GM23338 (cell line): ENCODE measurements around the gene TMEM229A. TPM values are rescaled to one million over a fixed set of nuclear protein-coding genes. Genes with fewer than 3 reads are reported as not detected.
"Not testable (repeated sequence)": the region's sequence is repeated elsewhere in the genome, so short reads cannot be mapped to it uniquely, and the experiment has no call there.

Source experiments
- ATAC-seq: fragments of 200-7000 bp; cut with Tn5 transposase; 3 replicates; pipeline ENCODE4 v1.9.1; 2020
- DNase-seq: peaks from one replicate; pipeline ENCODE4 v3.0.0-alpha.2; 2015; ENCODE audit warnings: low spot score
- H2AFZ ChIP-seq: fragments of 200-600 bp; sonication (generic); 2 replicates; pipeline ENCODE4 v1.8.0; 2016; ENCODE audit warnings: antibody characterized with exemption, mild to moderate bottlenecking, moderate library complexity
- H3F3A ChIP-seq: fragments of 200-600 bp; sonication (generic); replicated peaks from 2 replicates; pipeline ENCODE4 v1.8.0; 2017; ENCODE audit warnings: antibody characterized with exemption, mixed run types, low read depth
- H3K27ac ChIP-seq: fragments of 200-600 bp; sonication (generic); 2 replicates; pipeline ENCODE4 v1.6.1; 2016; ENCODE audit warnings: low read depth
- H3K27me3 ChIP-seq: fragments of 200-600 bp; sonication (generic); 2 replicates; pipeline ENCODE4 v1.8.0; 2016; ENCODE audit warnings: mild to moderate bottlenecking, mixed run types, moderate library complexity; ENCODE audit not compliant: insufficient read depth
- H3K36me3 ChIP-seq: fragments of 200-600 bp; sonication (generic); 2 replicates; pipeline ENCODE4 v1.8.0; 2016; ENCODE audit warnings: mild to moderate bottlenecking; ENCODE audit not compliant: insufficient read depth
- H3K4me1 ChIP-seq: fragments of 200-600 bp; sonication (generic); 2 replicates; pipeline ENCODE4 v1.8.0; 2016; ENCODE audit warnings: mild to moderate bottlenecking, moderate library complexity; ENCODE audit not compliant: insufficient read depth
- H3K4me2 ChIP-seq: fragments of 200-600 bp; sonication (generic); 2 replicates; pipeline ENCODE4 v1.7.1; 2017; ENCODE audit warnings: mixed run types
- H3K4me3 ChIP-seq: fragments of 200-600 bp; sonication (generic); 2 replicates; pipeline ENCODE4 v1.6.1; 2016; ENCODE audit warnings: mixed run types
- H3K79me2 ChIP-seq: fragments of 200-600 bp; sonication (generic); replicated peaks from 2 replicates; pipeline ENCODE4 v1.8.0; 2017; ENCODE audit warnings: mild to moderate bottlenecking; ENCODE audit not compliant: insufficient read depth
- H3K9me2 ChIP-seq: fragments of 200-600 bp; sonication (generic); 2 replicates; pipeline ENCODE4 v1.8.0; 2017; ENCODE audit not compliant: insufficient read depth
- H4K20me1 ChIP-seq: fragments of 200-600 bp; sonication (generic); replicated peaks from 2 replicates; pipeline ENCODE4 v1.8.0; 2017; ENCODE audit warnings: mild to moderate bottlenecking; ENCODE audit not compliant: insufficient read depth
- H3K27ac Mint-ChIP-seq: 2 replicates; pipeline ENCODE4 v1.8.0; 2020; ENCODE audit warnings: inconsistent platforms, mild to moderate bottlenecking, moderate library complexity, mixed read lengths
- H3K27me3 Mint-ChIP-seq: 3 replicates; pipeline ENCODE4 v1.8.0; 2022; ENCODE audit warnings: low read depth, mild to moderate bottlenecking, moderate library complexity, mixed read lengths, inconsistent platforms; ENCODE audit not compliant: insufficient read depth, poor library complexity
- H3K36me3 Mint-ChIP-seq: 3 replicates; pipeline ENCODE4 v1.8.0; 2021; ENCODE audit warnings: low read depth, mild to moderate bottlenecking, inconsistent platforms, moderate library complexity, mixed read lengths
- H3K4me1 Mint-ChIP-seq: 3 replicates; pipeline ENCODE4 v1.8.0; 2020; ENCODE audit warnings: mild to moderate bottlenecking, inconsistent platforms, mixed read lengths
- H3K4me3 Mint-ChIP-seq: 3 replicates; pipeline ENCODE4 v1.8.0; 2021; ENCODE audit warnings: moderate library complexity, mild to moderate bottlenecking, inconsistent platforms, mixed read lengths
- H3K9me3 Mint-ChIP-seq: 3 replicates; pipeline ENCODE4 v1.8.0; 2020; ENCODE audit warnings: moderate library complexity, mild to moderate bottlenecking, inconsistent platforms, mixed read lengths
- EZH2 ChIP-seq: fragments of 200-600 bp; sonication (generic); IDR thresholded peaks from one replicate; pipeline ENCODE4 v1.8.0; 2017; ENCODE audit warnings: antibody characterized with exemption, mild to moderate bottlenecking, low read depth; ENCODE audit not compliant: unreplicated experiment
- EZH2phosphoT487 ChIP-seq: fragments of 200-600 bp; sonication (generic); IDR thresholded peaks from one replicate; pipeline ENCODE4 v1.8.1; 2018; ENCODE audit warnings: antibody characterized with exemption; ENCODE audit not compliant: unreplicated experiment
- JUNB ChIP-seq: IDR thresholded peaks from one replicate; pipeline ENCODE4 v1.6.1; 2016; ENCODE audit warnings: antibody characterized with exemption; ENCODE audit not compliant: unreplicated experiment
- NANOG ChIP-seq: IDR thresholded peaks from 2 replicates; pipeline ENCODE4 v1.6.1; 2016; ENCODE audit warnings: antibody characterized with exemption, borderline replicate concordance
- POLR2AphosphoS5 ChIP-seq: IDR thresholded peaks from 2 replicates; pipeline ENCODE4 v1.6.1; 2016; ENCODE audit warnings: antibody characterized with exemption, low read depth
- STAT1 ChIP-seq: IDR thresholded peaks from one replicate; pipeline ENCODE4 v1.6.1; 2016; ENCODE audit warnings: antibody characterized with exemption; ENCODE audit not compliant: unreplicated experiment
- ZNF114 ChIP-seq: fragments of 250-450 bp; sonication (Bioruptor Pico); IDR thresholded peaks from 2 replicates; pipeline ENCODE4 v1.5.0; 2020; ENCODE audit warnings: mild to moderate bottlenecking, moderate library complexity
- ZNF331 ChIP-seq: fragments of 250-450 bp; sonication (Bioruptor Pico); IDR thresholded peaks from 2 replicates; pipeline ENCODE4 v1.5.0; 2020; ENCODE audit warnings: low read depth, mild to moderate bottlenecking, moderate library complexity
- polyA plus RNA-seq: library from polyadenylated mRNA; unstranded; fragments of >200 nt; fragmentation: Nextera tagmentation; extraction: Ambion mirVana; gene quantifications from 2 replicates; pipeline ENCODE4 v1.2.1, GENCODE V29; 2016
- total RNA-seq: library from RNA; depleted of rRNA; stranded (reverse); fragments of >200 nt; shearing (Covaris generic); gene quantifications from 2 replicates; pipeline ENCODE4 v1.2.3, GENCODE V29; 2014
- TF ChIP-seq, protein P1 (sequence below), 2 experiments: fragments of 200-600 bp in 1 of 2; sonication (generic) in 1 of 2; conservative IDR thresholded peaks; 2 replicates each; pipeline versions ENCODE4 v1.5.1 to v1.6.1; 2016 to 2017; ENCODE audit warnings: antibody characterized with exemption in 2 of 2, low read depth in 2 of 2, mild to moderate bottlenecking in 2 of 2, moderate library complexity in 1 of 2
- TF ChIP-seq, protein P2 (sequence below): IDR thresholded peaks from 2 replicates; pipeline ENCODE4 v1.6.1; 2016; ENCODE audit warnings: antibody characterized with exemption

TMEM229A gene
- total and polyA plus RNA-seq, 2 experiments from 2014 or later = 0.63 to 0.80 TPM

DNA sequence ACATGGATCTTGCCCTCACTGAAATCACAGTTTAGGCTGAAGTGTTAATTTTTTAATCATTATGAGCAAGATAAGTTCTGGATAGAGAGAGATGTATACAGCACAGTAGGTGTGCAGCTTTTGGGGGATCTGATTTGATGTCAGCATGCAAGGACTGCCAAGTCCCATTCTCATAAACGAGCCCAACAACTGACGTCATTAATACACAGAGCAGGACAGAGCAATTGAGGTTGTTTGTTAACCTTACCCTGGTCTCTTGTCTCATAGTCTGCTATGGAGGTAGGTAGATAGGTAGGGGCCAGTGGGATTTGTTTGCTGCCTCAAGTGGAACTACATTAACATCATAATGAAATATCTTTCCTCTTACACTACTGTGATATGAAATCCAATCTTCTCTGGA lies 8.6 kb upstream of the TMEM229A start:
- Histone ChIP-seq H3K4me1 (peaks cover 5% of the 10 kb centered on the region; the same call in 1 of the 2 replicates), H3F3A (no peaks in the 10 kb centered on the region), H2AFZ (no peak overlapping the region), H3K36me3 (no peaks in the 10 kb centered on the region), H3K4me2 (no peak overlapping the region), H3K79me2 (no peaks in the 10 kb centered on the region), H3K27ac (no peak overlapping the region), H3K27me3 (no peaks in the 10 kb centered on the region), H4K20me1 (no peaks in the 10 kb centered on the region), H3K4me3 (no peak overlapping the region), H3K9me2 (0 out of 2 replicates have a peak, but pooled peaks cover 3% of the 10 kb centered on the region)
- DNase-seq = no peak
- H3K27me3 Mint-ChIP-seq = no peaks in the 10 kb centered on the region
- H3K4me3 Mint-ChIP-seq = no peak overlapping the region
- no peaks in the 10 kb centered on the region for H3K9me3 Mint-ChIP-seq
- no peaks in the 10 kb centered on the region for H3K36me3 Mint-ChIP-seq
- ATAC-seq = no peak
- TF ChIP-seq NANOG (no peak), STAT1 (no peak), EZH2 (no peak), POLR2AphosphoS5 (no peak), ZNF114 (CRISPR knock-in tag) (no peak), ZNF331 (CRISPR knock-in tag) (no peak), EZH2phosphoT487 (no peak)
- TF ChIP-seq, protein P1, sequence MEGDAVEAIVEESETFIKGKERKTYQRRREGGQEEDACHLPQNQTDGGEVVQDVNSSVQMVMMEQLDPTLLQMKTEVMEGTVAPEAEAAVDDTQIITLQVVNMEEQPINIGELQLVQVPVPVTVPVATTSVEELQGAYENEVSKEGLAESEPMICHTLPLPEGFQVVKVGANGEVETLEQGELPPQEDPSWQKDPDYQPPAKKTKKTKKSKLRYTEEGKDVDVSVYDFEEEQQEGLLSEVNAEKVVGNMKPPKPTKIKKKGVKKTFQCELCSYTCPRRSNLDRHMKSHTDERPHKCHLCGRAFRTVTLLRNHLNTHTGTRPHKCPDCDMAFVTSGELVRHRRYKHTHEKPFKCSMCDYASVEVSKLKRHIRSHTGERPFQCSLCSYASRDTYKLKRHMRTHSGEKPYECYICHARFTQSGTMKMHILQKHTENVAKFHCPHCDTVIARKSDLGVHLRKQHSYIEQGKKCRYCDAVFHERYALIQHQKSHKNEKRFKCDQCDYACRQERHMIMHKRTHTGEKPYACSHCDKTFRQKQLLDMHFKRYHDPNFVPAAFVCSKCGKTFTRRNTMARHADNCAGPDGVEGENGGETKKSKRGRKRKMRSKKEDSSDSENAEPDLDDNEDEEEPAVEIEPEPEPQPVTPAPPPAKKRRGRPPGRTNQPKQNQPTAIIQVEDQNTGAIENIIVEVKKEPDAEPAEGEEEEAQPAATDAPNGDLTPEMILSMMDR (conservative IDR thresholded peaks at IDR 0.05; ENCODE audit: low read depth in 2 of 2) = no peak
- TF ChIP-seq, protein P2, sequence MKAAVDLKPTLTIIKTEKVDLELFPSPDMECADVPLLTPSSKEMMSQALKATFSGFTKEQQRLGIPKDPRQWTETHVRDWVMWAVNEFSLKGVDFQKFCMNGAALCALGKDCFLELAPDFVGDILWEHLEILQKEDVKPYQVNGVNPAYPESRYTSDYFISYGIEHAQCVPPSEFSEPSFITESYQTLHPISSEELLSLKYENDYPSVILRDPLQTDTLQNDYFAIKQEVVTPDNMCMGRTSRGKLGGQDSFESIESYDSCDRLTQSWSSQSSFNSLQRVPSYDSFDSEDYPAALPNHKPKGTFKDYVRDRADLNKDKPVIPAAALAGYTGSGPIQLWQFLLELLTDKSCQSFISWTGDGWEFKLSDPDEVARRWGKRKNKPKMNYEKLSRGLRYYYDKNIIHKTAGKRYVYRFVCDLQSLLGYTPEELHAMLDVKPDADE = no peak
- no peak overlapping the region for H3K27ac Mint-ChIP-seq
- H3K4me1 Mint-ChIP-seq = peaks cover 2% of the 10 kb centered on the region; the same call in 2 of the 3 replicates

DNA sequence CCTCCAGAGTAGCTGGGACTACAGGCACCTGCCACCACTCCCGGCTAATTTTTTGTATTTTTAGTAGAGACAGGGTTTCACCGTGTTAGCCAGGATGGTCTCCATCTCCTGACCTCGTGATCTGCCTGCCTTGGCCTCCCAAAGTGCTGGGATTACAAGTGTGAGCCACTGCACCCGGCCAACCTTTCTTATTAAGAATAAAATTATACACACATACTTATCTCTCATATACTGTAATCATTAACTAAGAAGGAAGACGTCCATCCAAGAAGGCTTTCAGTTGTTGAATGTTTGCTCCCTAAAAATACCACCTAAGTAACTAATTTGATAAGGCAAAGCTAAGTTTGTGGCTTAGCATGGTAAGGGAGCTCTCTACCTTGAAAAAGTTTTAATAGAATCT lies 5.0 kb upstream of the TMEM229A start:
- H3K36me3 Mint-ChIP-seq, H3K4me2 ChIP-seq, H3K4me3 ChIP-seq, H3K9me3 Mint-ChIP-seq, H3K4me3 Mint-ChIP-seq, H3K27ac ChIP-seq, H3K4me1 Mint-ChIP-seq, DNase-seq, H3K36me3 ChIP-seq, H3K27me3 Mint-ChIP-seq, H4K20me1 ChIP-seq, H3F3A ChIP-seq, H3K9me2 ChIP-seq, H3K27ac Mint-ChIP-seq, H2AFZ ChIP-seq, H3K79me2 ChIP-seq, ATAC-seq: not testable (repeated sequence)
- Histone ChIP-seq H3K27me3 (peaks cover 20% of the 10 kb centered on the region), H3K4me1 (peaks cover 15% of the 10 kb centered on the region)

DNA sequence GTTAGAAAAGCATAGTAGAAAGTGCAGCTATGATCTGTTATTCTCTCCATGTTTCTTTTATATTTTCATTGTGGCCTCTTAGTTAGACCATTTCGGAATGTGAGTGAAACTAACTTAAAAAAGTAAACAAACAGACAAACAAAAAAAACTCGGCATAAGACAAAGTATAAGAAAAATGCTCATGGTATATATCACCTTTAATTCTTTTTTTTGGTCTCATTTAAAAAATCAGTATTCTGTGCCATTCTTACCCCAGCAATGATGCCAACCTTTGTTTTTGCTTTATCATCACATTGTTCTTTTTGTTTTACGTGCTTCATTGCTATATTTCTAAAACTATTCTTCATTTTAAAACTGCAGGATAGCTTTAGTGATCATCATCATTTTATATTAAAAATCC lies 2.8 kb upstream of the TMEM229A start:
- H3K27me3 Mint-ChIP-seq = peaks cover 26% of the 10 kb centered on the region
- peaks cover 22% of the 10 kb centered on the region for H3K4me1 Mint-ChIP-seq
- H3K79me2 ChIP-seq = no peaks in the 10 kb centered on the region
- TF ChIP-seq, protein P2 = no peak
- TF ChIP-seq, protein P1 (conservative IDR thresholded peaks at IDR 0.05; ENCODE audit: low read depth in 2 of 2) = no peak
- TF ChIP-seq EZH2 (no peak), JUNB (no peak), NANOG (no peak)

More for the DNA sequence above, 2.8 kb upstream of the TMEM229A start:
- Histone ChIP-seq H2AFZ (no peak overlapping the region), H3K27ac (no peak overlapping the region), H3F3A (0 out of 2 replicates have a peak, but pooled peaks cover 3% of the 10 kb centered on the region), H3K9me2 (0 out of 2 replicates have a peak, but pooled peaks cover 3% of the 10 kb centered on the region), H3K4me1 (peaks cover 20% of the 10 kb centered on the region), H3K4me3 (no peak overlapping the region), H4K20me1 (no peaks in the 10 kb centered on the region), H3K36me3 (no peaks in the 10 kb centered on the region), H3K27me3 (peaks cover 33% of the 10 kb centered on the region), H3K4me2 (no peak overlapping the region)
- no peak for ATAC-seq
- no peak for DNase-seq
- Mint-ChIP-seq H3K4me3 (no peak overlapping the region), H3K36me3 (no peaks in the 10 kb centered on the region), H3K9me3 (no peaks in the 10 kb centered on the region), H3K27ac (no peak overlapping the region)
